Prostate gland (tissue), 2 donors: ENCODE results near the gene MED8. TPM values are rescaled to one million over a fixed set of nuclear protein-coding genes. Genes with fewer than 3 reads are reported as not detected.
"Not testable (repeated sequence)": the region's sequence is repeated elsewhere in the genome, so short reads cannot be mapped to it uniquely, and the experiment has no call there.

ENCODE experiments used
- DNase-seq: peaks from one replicate; pipeline ENCODE4 v3.0.0-alpha.2; 2019; ENCODE audit warnings: low spot score
- H3K27ac ChIP-seq, 2 donors: fragments of 200-600 bp; sonication (generic); 2 replicates each; pipeline ENCODE4 v1.5.1; 2017 to 2019
- H3K27me3 ChIP-seq: fragments of 200-600 bp; sonication (generic); replicated peaks from 2 replicates; pipeline ENCODE4 v1.5.1; 2019; ENCODE audit not compliant: insufficient read depth
- H3K36me3 ChIP-seq, 2 donors: fragments of 200-600 bp; sonication (generic); 1 replicate in 1 of 2; 2 replicates in 1 of 2; pipeline versions ENCODE4 v1.5.1 to v1.8.1; 2017 to 2019
- H3K4me1 ChIP-seq: fragments of 200-600 bp; sonication (generic); replicated peaks from 2 replicates; pipeline ENCODE4 v1.5.1; 2019
- H3K4me3 ChIP-seq, 2 donors: fragments of 200-600 bp; sonication (generic); 2 replicates each; pipeline ENCODE4 v1.5.1; 2017 to 2019
- H3K9me3 ChIP-seq: fragments of 200-600 bp; sonication (generic); 2 replicates; pipeline ENCODE4 v1.5.1; 2017
- CTCF ChIP-seq, 4 experiments: fragments of 200-600 bp in 2 of 4; fragments of 450-650 bp in 2 of 4; sonication (generic) in 2 of 4; IDR thresholded peaks; 1 replicate in 3 of 4; 2 replicates in 1 of 4; pipeline ENCODE4 v1.5.1; 2016 to 2019; ENCODE audit warnings: antibody characterized with exemption in 4 of 4, mild to moderate bottlenecking in 2 of 4, moderate library complexity in 2 of 4
- POLR2A ChIP-seq: fragments of 450-650 bp; IDR thresholded peaks from one replicate; pipeline ENCODE4 v1.6.1; 2016; ENCODE audit warnings: antibody characterized with exemption, mild to moderate bottlenecking
- POLR2AphosphoS5 ChIP-seq: sonication (generic); formaldehyde crosslinking; IDR thresholded peaks from one replicate; pipeline ENCODE4 v1.6.1; 2017; ENCODE audit warnings: antibody characterized with exemption
- WGBS: methylation state at CpG from one replicate; pipeline ENCODE4 v1.1.5; 2018; 5-methylcytosine and 5-hydroxymethylcytosine counted together
- intact Hi-C: fragments of 100-400 bp; cut with DNase I; formaldehyde crosslinking; loops from one replicate; pipeline ENCODE4 v1.14.2; 2022
- total RNA-seq, 2 donors: library from RNA; depleted of rRNA; stranded (reverse); fragments of >200 nt; gene quantifications; one replicate each; pipeline ENCODE4 v1.1.0, GENCODE V29; 2016

MED8 gene
- total RNA-seq, 2 donors from 2014 or later = 36.9 to 43.2 TPM

- intact Hi-C loops = no loop called here
- WGBS = 81% methylated on average over 4 of the region's 4 CpGs
- Histone ChIP-seq H3K9me3 (no peaks in the 10 kb centered on the region), H3K27ac (no peak overlapping the region), H3K36me3 (peaks cover 20 to 24% of the 10 kb centered on the region in 2 donors), H3K4me1 (no peaks in the 10 kb centered on the region), H3K4me3 (no peak overlapping the region), H3K27me3 (no peaks in the 10 kb centered on the region)
- no peak for DNase-seq
- TF ChIP-seq POLR2A = no peak
- no peak for TF ChIP-seq POLR2AphosphoS5
- TF ChIP-seq CTCF (IDR thresholded peaks at IDR 0.05) = no peak
These were observed 29.3 kb upstream of the MED8 start for GRCh38 chr1:43418858-43419257.

GRCh38 chr1:43415901-43416300 lies 26.3 kb upstream of the MED8 start:
- no peak for DNase-seq
- H3K9me3 ChIP-seq = no peaks in the 10 kb centered on the region
- H3K27me3 ChIP-seq = no peaks in the 10 kb centered on the region
- no peak overlapping the region for H3K27ac ChIP-seq
- TF ChIP-seq POLR2A (no peak), CTCF (IDR thresholded peaks at IDR 0.05) (no peak), POLR2AphosphoS5 (no peak)
- H3K4me1 ChIP-seq = no peaks in the 10 kb centered on the region
- intact Hi-C loops = loop anchor here (1.0 kb wide), 1 partner anchor 189 kb away; no protein-coding TSS in a partner anchor
- H3K36me3 ChIP-seq = peaks cover 12 to 21% of the 10 kb centered on the region in 2 donors
- 90% methylated on average over 5 of the region's 5 CpGs for WGBS
- no peak overlapping the region for H3K4me3 ChIP-seq

GRCh38 chr1:43414634-43415223 lies 25.1 kb upstream of the MED8 start:
- Histone ChIP-seq H3K36me3 (peaks cover under 1 to 10% of the 10 kb centered on the region in 2 donors), H3K9me3 (no peaks in the 10 kb centered on the region), H3K27ac (no peak overlapping the region), H3K27me3 (no peaks in the 10 kb centered on the region), H3K4me1 (no peaks in the 10 kb centered on the region), H3K4me3 (no peak overlapping the region)
- intact Hi-C loops = loop anchor here (1.0 kb wide), 1 partner anchor 187 kb away; no protein-coding TSS in a partner anchor
- WGBS = 77% methylated on average over 5 of the region's 5 CpGs
- no peak for TF ChIP-seq POLR2A
- TF ChIP-seq CTCF (IDR thresholded peaks at IDR 0.05) = peak; percentile 34 to 78 (median 68)
- TF ChIP-seq POLR2AphosphoS5 = no peak
- peak; percentile 51 for DNase-seq

- H3K27ac ChIP-seq, intact Hi-C loops, H3K9me3 ChIP-seq, H3K36me3 ChIP-seq, H3K27me3 ChIP-seq, DNase-seq, H3K4me3 ChIP-seq, H3K4me1 ChIP-seq: not testable (repeated sequence)
- 97% methylated on average over 1 of the region's 1 CpG for WGBS
These were observed 23.8 kb upstream of the MED8 start for GRCh38 chr1:43413426-43413825.

- DNase-seq = no peak
- no peak overlapping the region for H3K4me3 ChIP-seq
- H3K27ac ChIP-seq = no peak overlapping the region
- peaks cover 0 to 3% of the 10 kb centered on the region in 2 donors for H3K36me3 ChIP-seq
- 97% methylated on average over 3 of the region's 3 CpGs for WGBS
- intact Hi-C loops = no loop called here
- H3K9me3 ChIP-seq = no peaks in the 10 kb centered on the region
- no peaks in the 10 kb centered on the region for H3K4me1 ChIP-seq
- H3K27me3 ChIP-seq = no peaks in the 10 kb centered on the region
- TF ChIP-seq POLR2AphosphoS5 (no peak), CTCF (IDR thresholded peaks at IDR 0.05) (no peak), POLR2A (no peak)
These were observed 21.0 kb upstream of the MED8 start for GRCh38 chr1:43410571-43410970.
